Measurements from ENCODE around the gene E2F6.

The E2F6 gene

GRCh38 chr2:11419781-11420180 lies 46.2 kb downstream of the E2F6 start:
- no peak overlapping the region for H3K4me3 ChIP-seq (ENCODE audit: low read depth, low read length)
- no peak overlapping the region for H3K27ac ChIP-seq
- H3K36me3 ChIP-seq (replicated peaks), result no peaks in the 10 kb centered on the region
- H3K27me3 ChIP-seq (replicated peaks), result no peaks in the 10 kb centered on the region
- peak; percentile 27 for DNase-seq
- no peak for TF ChIP-seq CTCF (IDR thresholded peaks at IDR 0.05; ENCODE audit: low read depth, low read length, missing control alignments)
- in situ Hi-C loops (cut with HindIII; ENCODE audit: low pct_ligation_motif_present, low sequenced_read_pairs), result no loop called here

GRCh38 chr2:11417946-11418585 lies 47.9 kb downstream of the E2F6 start:
- peak; percentile 55 for TF ChIP-seq CTCF (IDR thresholded peaks at IDR 0.05; ENCODE audit: low read depth, low read length, missing control alignments)
- Histone ChIP-seq H3K4me3 (ENCODE audit: low read depth, low read length) (no peak overlapping the region), H3K36me3 (replicated peaks) (no peaks in the 10 kb centered on the region), H3K27ac (no peak overlapping the region), H3K27me3 (replicated peaks) (no peaks in the 10 kb centered on the region)
- in situ Hi-C loops (cut with HindIII; ENCODE audit: low pct_ligation_motif_present, low sequenced_read_pairs), result no loop called here
- DNase-seq, result no peak

- no peaks in the 10 kb centered on the region for H3K27me3 ChIP-seq (replicated peaks)
- H3K27ac ChIP-seq, result no peak overlapping the region
- H3K4me3 ChIP-seq (ENCODE audit: low read depth, low read length), result no peak overlapping the region
- TF ChIP-seq CTCF (IDR thresholded peaks at IDR 0.05; ENCODE audit: low read depth, low read length, missing control alignments), result no peak
- no peak for DNase-seq
- in situ Hi-C loops (cut with HindIII; ENCODE audit: low pct_ligation_motif_present, low sequenced_read_pairs), result no loop called here
- no peaks in the 10 kb centered on the region for H3K36me3 ChIP-seq (replicated peaks)
These were observed 49.0 kb downstream of the E2F6 start for GRCh38 chr2:11416931-11417330.

GRCh38 chr2:11416186-11416585 lies 49.8 kb downstream of the E2F6 start:
- no peaks in the 10 kb centered on the region for H3K27me3 ChIP-seq (replicated peaks)
- H3K4me3 ChIP-seq (ENCODE audit: low read depth, low read length), result no peak overlapping the region
- in situ Hi-C loops (cut with HindIII; ENCODE audit: low pct_ligation_motif_present, low sequenced_read_pairs), result no loop called here
- H3K27ac ChIP-seq, result no peak overlapping the region
- no peaks in the 10 kb centered on the region for H3K36me3 ChIP-seq (replicated peaks)
- DNase-seq, result no peak
- TF ChIP-seq CTCF (IDR thresholded peaks at IDR 0.05; ENCODE audit: low read depth, low read length, missing control alignments), result no peak

GRCh38 chr2:11414372-11415124 lies 51.4 kb downstream of the E2F6 start:
- no peak for DNase-seq
- Histone ChIP-seq H3K27ac (no peak overlapping the region), H3K4me3 (ENCODE audit: low read depth, low read length) (no peak overlapping the region), H3K36me3 (replicated peaks) (no peaks in the 10 kb centered on the region), H3K27me3 (replicated peaks) (no peaks in the 10 kb centered on the region)
- TF ChIP-seq CTCF (IDR thresholded peaks at IDR 0.05; ENCODE audit: low read depth, low read length, missing control alignments), result no peak
- in situ Hi-C loops (cut with HindIII; ENCODE audit: low pct_ligation_motif_present, low sequenced_read_pairs), result no loop called here
